K562 (cell line): ENCODE data around the gene DCPS. TPM values are rescaled to one million over a fixed set of nuclear protein-coding genes. Genes with fewer than 3 reads are reported as not detected.

Experiments used
- ATAC-seq: fragments of 200-7000 bp; cut with Tn5 transposase; 3 replicates; pipeline ENCODE4 v1.9.1; 2020; ENCODE audit warnings: moderate library complexity
- BruUV-seq: library from RNA; stranded (reverse); fragments of 400-500 nt; replicated peaks from 2 replicates; lab custom pipeline; 2021; lab: Mats Ljungman, UMichigan
- CTCF ChIA-PET: fragments of 300-600 bp; formaldehyde crosslinking; extraction: SDS; loops from one replicate; lab custom pipeline; 2021; ENCODE audit warnings: low intra/inter-chr PET ratio; lab: Yijun Ruan, JAX
- POLR2A ChIA-PET: fragments of 300-600, 350-650 bp; sonication (Branson Sonifier 250); formaldehyde crosslinking; extraction: SDS; loops from one replicate; lab custom pipeline; 2021; ENCODE audit warnings: antibody characterized with exemption, inconsistent platforms; lab: Yijun Ruan, JAX
- DNase-seq, 4 experiments: peaks; one replicate each; pipeline versions ENCODE4 v3.0.0 to v3.0.0-alpha.2; 2011 to 2018; ENCODE audit warnings: low spot score in 3 of 4, mixed read lengths in 3 of 4; ENCODE audit errors: extremely low read depth in 1 of 4
- FAIRE-seq: peaks from 2 replicates; lab custom pipeline; 2011; peaks lifted over from hg19 to GRCh38; lab: Jason Lieb, UNC
- H2AFZ ChIP-seq: 2 replicates; pipeline ENCODE4 v1.6.0; 2011; ENCODE audit warnings: low read depth, low read length, control low read depth, inconsistent platforms
- H3K27ac ChIP-seq: fragments of 200-600 bp; 3 replicates; pipeline ENCODE4 v1.8.0; 2011; ENCODE audit warnings: low read depth, mild to moderate bottlenecking, control low read depth, inconsistent platforms, low read length, moderate library complexity, mixed read lengths; ENCODE audit errors: extremely low read depth
- H3K27me3 ChIP-seq, 2 experiments: fragments of 300-600 bp in 1 of 2; 2 replicates in 1 of 2; 3 replicates in 1 of 2; pipeline versions ENCODE4 v1.6.0 to v1.8.0; 2011; ENCODE audit warnings: inconsistent platforms in 2 of 2, low read length in 2 of 2, mild to moderate bottlenecking in 1 of 2, mixed read lengths in 1 of 2, moderate library complexity in 1 of 2; ENCODE audit not compliant: control insufficient read depth in 2 of 2, insufficient read depth in 2 of 2
- H3K36me3 ChIP-seq: fragments of 300-600 bp; 3 replicates; pipeline ENCODE4 v1.8.0; 2011; ENCODE audit warnings: mild to moderate bottlenecking, low read length, inconsistent platforms; ENCODE audit not compliant: control insufficient read depth, insufficient read depth
- H3K4me1 ChIP-seq, 2 experiments: fragments of 200-600 bp in 1 of 2; replicated peaks in 1 of 2; 2 replicates in 1 of 2; 3 replicates in 1 of 2; pipeline versions ENCODE4 v1.5.1 to v1.8.0; 2011; ENCODE audit warnings: inconsistent platforms in 2 of 2, low read length in 2 of 2, mild to moderate bottlenecking in 1 of 2, mixed read lengths in 1 of 2, moderate library complexity in 1 of 2; ENCODE audit not compliant: control insufficient read depth in 2 of 2, insufficient read depth in 2 of 2
- H3K4me2 ChIP-seq: 2 replicates; pipeline ENCODE4 v1.6.1; 2011; ENCODE audit warnings: low read length, control low read depth, inconsistent platforms, mixed read lengths; ENCODE audit not compliant: insufficient read depth
- H3K4me3 ChIP-seq: fragments of 200-600 bp; sonication (generic), shearing (Covaris generic); 2 replicates; pipeline ENCODE4 v1.5.1; 2016; ENCODE audit warnings: control low read depth, inconsistent platforms
- H3K79me2 ChIP-seq: fragments of 200-600 bp; 3 replicates; pipeline ENCODE4 v1.8.0; 2011; ENCODE audit warnings: low read length, inconsistent platforms; ENCODE audit not compliant: control insufficient read depth, insufficient read depth
- H3K9ac ChIP-seq, 2 experiments: 2 replicates each; pipeline versions ENCODE4 v1.6.0 to v1.6.1; 2011; ENCODE audit warnings: low read depth in 2 of 2, low read length in 2 of 2, control low read depth in 1 of 2, inconsistent platforms in 1 of 2, mild to moderate bottlenecking in 1 of 2, mixed read lengths in 1 of 2; ENCODE audit not compliant: insufficient read depth in 1 of 2
- H3K9me1 ChIP-seq: one replicate; pipeline ENCODE4 v1.6.0; 2011; ENCODE audit warnings: inconsistent platforms, mild to moderate bottlenecking, low read length, moderate library complexity; ENCODE audit not compliant: control insufficient read depth, insufficient read depth
- H3K9me3 ChIP-seq: replicated peaks from 2 replicates; pipeline ENCODE4 v1.5.1; 2011; ENCODE audit warnings: low read depth, low read length, inconsistent platforms; ENCODE audit not compliant: control insufficient read depth, insufficient read depth
- H4K20me1 ChIP-seq: replicated peaks from 2 replicates; pipeline ENCODE4 v1.6.1; 2011; ENCODE audit warnings: low read length, inconsistent platforms, mixed read lengths; ENCODE audit not compliant: control insufficient read depth, insufficient read depth
- DEAF1 ChIP-seq: fragments of 450-650 bp; formaldehyde crosslinking; IDR thresholded peaks from 2 replicates; pipeline ENCODE4 v1.4.0; 2020; ENCODE audit warnings: mild to moderate bottlenecking, moderate library complexity
- GTF2B ChIP-seq: IDR thresholded peaks from 2 replicates; pipeline ENCODE4 v1.6.1; 2011; ENCODE audit not compliant: insufficient read length; ENCODE audit errors: extremely low read depth
- HMGN3 ChIP-seq: IDR thresholded peaks from 2 replicates; pipeline ENCODE4 v1.6.1; 2011; ENCODE audit warnings: borderline replicate concordance, low read depth, mild to moderate bottlenecking, mixed read lengths, low read length; ENCODE audit not compliant: insufficient read length; ENCODE audit errors: extremely low read depth
- JUND ChIP-seq, 2 experiments: IDR thresholded peaks; 2 replicates in 1 of 2; 3 replicates in 1 of 2; pipeline ENCODE4 v1.6.1; 2011; ENCODE audit warnings: borderline replicate concordance in 2 of 2, low read depth in 2 of 2, low read length in 2 of 2, improper control_type of control experiment in 1 of 2, missing biosample characterization in 1 of 2, missing genetic modification characterization in 1 of 2, missing genetic modification reagents in 1 of 2
- MLLT1 ChIP-seq, 2 experiments: fragments of 450-650 bp; IDR thresholded peaks; 2 replicates each; pipeline ENCODE4 v1.6.1; 2016
- ZNF175 ChIP-seq: fragments of 200-800 bp; sonication (Bioruptor generic); IDR thresholded peaks from 2 replicates; pipeline ENCODE4 v1.6.1; 2016; ENCODE audit warnings: low read depth, mild to moderate bottlenecking, missing genetic modification characterization, missing compliant biosample characterization
- WGBS: fragments of 100-300 bp; shearing (Covaris generic); methylation state at CpG from one replicate; pipeline ENCODE4 v1.1.6; 2016; ENCODE audit warnings: low coverage, mixed read lengths; ENCODE audit not compliant: insufficient coverage; ENCODE audit errors: missing lambda C conversion rate; 5-methylcytosine and 5-hydroxymethylcytosine counted together
- in situ Hi-C: fragments of 300-500 bp; cut with MboI; formaldehyde crosslinking; loops from 4 replicates; pipeline ENCODE4 v1.15.0; 2018; ENCODE audit warnings: inconsistent platforms, mixed read lengths
- intact Hi-C: fragments of 100-400 bp; cut with micrococcal nuclease; formaldehyde crosslinking; loops from 2 replicates; pipeline ENCODE4 v1.14.2; 2022
- polyA plus RNA-seq, 8 experiments: library from polyadenylated mRNA; depleted of rRNA in 4 of 8; stranded (reverse) in 5 of 8; unstranded in 3 of 8; fragments of >200 nt; fragmentation: Nextera tagmentation in 2 of 8; fragmentation: Illumina TruSeq in 1 of 8; extraction: Ambion mirVana in 2 of 8; extraction: Trizol in 1 of 8; gene quantifications; 2 replicates each; pipeline versions ENCODE4 v1.2.1 to v1.2.3, GENCODE V29; 2011 to 2014; ENCODE audit warnings: inconsistent platforms in 1 of 8, missing spikeins in 1 of 8
- total RNA-seq, 7 experiments: library from RNA; depleted of rRNA in 6 of 7; stranded (reverse); fragments of >200 nt in 6 of 7; fragmentation: Illumina TruSeq in 2 of 7; extraction: Trizol in 2 of 7; gene quantifications; 2 replicates each; pipeline versions ENCODE4 v1.2.1 to v1.2.3, GENCODE V29; 2011 to 2021; ENCODE audit warnings: low replicate concordance in 1 of 7

Gene DCPS
- total and polyA plus RNA-seq, 9 of the 15 experiments (the other 6 are each of a cell fraction or from before 2014, with no cell fraction given) = 8.7 to 38.1 (median 17.9) TPM

- no peak overlapping the region for H3K4me3 ChIP-seq
- POLR2A ChIA-PET = interaction anchor here (0.7 to 1.3 kb wide), 3 partner anchors 15 to 130 kb away, joined by 3 to 4 read pairs (median 3); no protein-coding TSS in a partner anchor
- DNase-seq (no peak), ATAC-seq (peak; percentile 16; the same call in 2 of the 3 replicates), FAIRE-seq (no peak)
- no peaks in the 10 kb centered on the region for H4K20me1 ChIP-seq
- intact Hi-C loops = no loop called here
- no peaks in the 10 kb centered on the region for H3K9me1 ChIP-seq
- CTCF ChIA-PET = no interaction called here
- no peaks in the 10 kb centered on the region for H3K9me3 ChIP-seq
- 88% methylated on average over 12 of the region's 20 CpGs for WGBS
- TF ChIP-seq MLLT1 (IDR thresholded peaks at IDR 0.05) (no peak), HMGN3 (peak; percentile 15)
- H2AFZ ChIP-seq = no peak overlapping the region
- H3K4me2 ChIP-seq = no peak overlapping the region
- peaks cover 0 to 9% of the 10 kb centered on the region in 2 experiments; a peak in 1 of 5 replicates for H3K4me1 ChIP-seq
- no peaks in the 10 kb centered on the region for H3K79me2 ChIP-seq
- BruUV-seq = no TSS peak
- peaks cover 4% of the 10 kb centered on the region; the same call in 2 of the 3 replicates for H3K36me3 ChIP-seq
- H3K27me3 ChIP-seq = no peaks in the 10 kb centered on the region
- H3K27ac ChIP-seq = no peak overlapping the region
- H3K9ac ChIP-seq = peak overlapping the region in 1 of 2 experiments; percentile 43; a peak in 1 of 4 replicates
- in situ Hi-C loops = no loop called here
Measured at GRCh38 chr11:126328001-126328390, 24.1 kb downstream of the DCPS start.

- CTCF ChIA-PET = no interaction called here
Measured at GRCh38 chr11:126328444-126328843, 24.6 kb downstream of the DCPS start.

More at GRCh38 chr11:126328444-126328843, 24.6 kb downstream of the DCPS start:
- H3K9me1 ChIP-seq = no peaks in the 10 kb centered on the region
- no TSS peak for BruUV-seq
- ATAC-seq (peak; percentile 24; the same call in 2 of the 3 replicates), DNase-seq (no peak), FAIRE-seq (no peak)
- H3K4me2 ChIP-seq = no peak overlapping the region
- no peak overlapping the region for H2AFZ ChIP-seq
- WGBS = 76% methylated on average over 6 of the region's 12 CpGs
- POLR2A ChIA-PET = interaction anchor here (0.7 to 1.3 kb wide), 2 partner anchors 16 to 129 kb away, joined by 3 to 4 read pairs; no protein-coding TSS in a partner anchor
- H3K79me2 ChIP-seq = no peaks in the 10 kb centered on the region
- H3K36me3 ChIP-seq = peaks cover 4% of the 10 kb centered on the region; the same call in 2 of the 3 replicates
- in situ Hi-C loops = no loop called here
- no peak overlapping the region for H3K27ac ChIP-seq
- no peaks in the 10 kb centered on the region for H3K9me3 ChIP-seq
- peak; percentile 10 for TF ChIP-seq HMGN3
- no peak for TF ChIP-seq DEAF1 (CRISPR knock-in tag)
- no peak for TF ChIP-seq ZNF175 (CRISPR knock-in tag)
- TF ChIP-seq GTF2B = no peak
- no peak for TF ChIP-seq JUND (IDR thresholded peaks at IDR 0.05; ENCODE audit: borderline replicate concordance, low read depth, low read length)
- no peak for TF ChIP-seq JUND (tag; IDR thresholded peaks at IDR 0.05; ENCODE audit: borderline replicate concordance, low read depth, low read length)
- intact Hi-C loops = no loop called here
- H3K27me3 ChIP-seq = no peaks in the 10 kb centered on the region
- no peak overlapping the region for H3K4me3 ChIP-seq
- peak overlapping the region in 1 of 2 experiments; percentile 43; a peak in 1 of 4 replicates for H3K9ac ChIP-seq
- peaks cover 0 to 9% of the 10 kb centered on the region in 2 experiments; a peak in 1 of 5 replicates for H3K4me1 ChIP-seq
- H4K20me1 ChIP-seq = no peaks in the 10 kb centered on the region
